ENCODE data around the gene MAPK8.
A peak's percentile ranks its signal among the peaks of the same experiment; 100 is the strongest.

MAPK8 gene

DNA sequence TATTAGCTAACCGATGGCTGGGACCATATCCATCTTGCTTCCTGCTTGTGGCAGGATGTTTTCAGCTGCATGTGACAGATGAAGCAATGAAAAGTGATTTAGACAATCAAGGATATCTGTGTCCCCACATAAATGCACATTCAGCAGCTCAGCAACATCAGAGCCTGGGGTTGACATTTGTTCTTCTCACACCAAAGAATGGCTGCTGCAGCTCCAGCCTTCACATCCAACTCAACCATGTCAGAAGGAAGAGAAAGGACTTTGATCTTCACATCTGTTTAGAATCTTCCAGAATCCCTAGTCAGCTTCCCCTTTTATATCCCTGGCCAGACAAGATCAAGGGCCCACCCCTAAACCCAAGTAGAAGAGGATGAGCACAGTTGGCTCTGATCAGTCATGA is 20.1 kb upstream of the MAPK8 start:
- TF ChIP-seq, protein P1, sequence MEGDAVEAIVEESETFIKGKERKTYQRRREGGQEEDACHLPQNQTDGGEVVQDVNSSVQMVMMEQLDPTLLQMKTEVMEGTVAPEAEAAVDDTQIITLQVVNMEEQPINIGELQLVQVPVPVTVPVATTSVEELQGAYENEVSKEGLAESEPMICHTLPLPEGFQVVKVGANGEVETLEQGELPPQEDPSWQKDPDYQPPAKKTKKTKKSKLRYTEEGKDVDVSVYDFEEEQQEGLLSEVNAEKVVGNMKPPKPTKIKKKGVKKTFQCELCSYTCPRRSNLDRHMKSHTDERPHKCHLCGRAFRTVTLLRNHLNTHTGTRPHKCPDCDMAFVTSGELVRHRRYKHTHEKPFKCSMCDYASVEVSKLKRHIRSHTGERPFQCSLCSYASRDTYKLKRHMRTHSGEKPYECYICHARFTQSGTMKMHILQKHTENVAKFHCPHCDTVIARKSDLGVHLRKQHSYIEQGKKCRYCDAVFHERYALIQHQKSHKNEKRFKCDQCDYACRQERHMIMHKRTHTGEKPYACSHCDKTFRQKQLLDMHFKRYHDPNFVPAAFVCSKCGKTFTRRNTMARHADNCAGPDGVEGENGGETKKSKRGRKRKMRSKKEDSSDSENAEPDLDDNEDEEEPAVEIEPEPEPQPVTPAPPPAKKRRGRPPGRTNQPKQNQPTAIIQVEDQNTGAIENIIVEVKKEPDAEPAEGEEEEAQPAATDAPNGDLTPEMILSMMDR (conservative IDR thresholded peaks at IDR 0.05), result no peak
- TF ChIP-seq ZFX (IDR thresholded peaks at IDR 0.05), result no peak
- H3K27ac ChIP-seq, result no peak overlapping the region

DNA sequence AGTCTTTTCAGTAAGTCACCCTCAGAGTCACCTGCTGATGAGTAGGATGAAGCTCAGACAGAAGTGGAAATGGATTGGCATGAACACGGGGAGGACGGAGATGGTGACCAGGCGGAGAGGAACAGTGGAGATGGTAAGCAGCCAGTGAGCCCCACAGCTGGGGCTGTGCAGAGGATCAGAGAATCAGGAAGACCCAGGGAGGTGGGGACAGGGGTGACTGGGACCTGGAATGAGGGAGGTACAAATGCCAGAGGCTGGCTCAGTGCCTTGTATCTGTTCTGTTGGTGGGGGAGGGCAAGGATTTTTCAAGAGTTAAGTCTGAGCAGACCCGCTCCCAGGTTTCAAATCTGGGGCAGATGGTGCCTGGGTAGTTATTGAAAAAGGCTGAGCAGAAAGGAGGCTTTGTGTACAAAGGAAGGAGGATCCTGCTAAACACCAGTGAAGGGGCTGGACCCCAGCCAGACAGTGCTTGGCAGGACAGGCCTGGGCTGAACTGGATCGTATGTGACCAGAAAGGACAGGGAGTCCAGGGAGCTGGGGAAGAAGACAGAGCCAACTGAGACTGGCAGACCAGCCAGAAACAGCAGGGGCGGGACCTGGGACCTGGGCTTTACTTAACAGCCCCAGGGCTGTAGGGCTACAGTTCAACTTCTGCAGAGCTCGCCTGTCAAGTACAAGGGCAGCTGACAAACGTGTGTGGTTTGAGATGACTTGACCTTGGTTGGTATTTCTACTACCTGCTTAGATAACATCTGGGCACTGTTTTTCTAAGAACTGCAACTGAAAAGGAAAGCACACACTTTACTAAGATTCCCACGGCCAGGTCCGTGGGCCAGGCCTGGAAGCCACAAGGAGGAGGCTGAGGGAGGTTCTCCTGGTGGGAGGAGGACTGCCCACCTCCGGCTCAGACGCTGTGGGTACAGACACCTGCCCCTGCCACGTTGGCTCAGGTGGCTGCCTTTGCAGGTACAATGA is 18.8 kb upstream of the MAPK8 start:
- H3K27ac ChIP-seq, result peak overlapping the region; percentile 77
- TF ChIP-seq, protein P1 (conservative IDR thresholded peaks at IDR 0.05), result no peak
- TF ChIP-seq ZFX (IDR thresholded peaks at IDR 0.05), result no peak

DNA sequence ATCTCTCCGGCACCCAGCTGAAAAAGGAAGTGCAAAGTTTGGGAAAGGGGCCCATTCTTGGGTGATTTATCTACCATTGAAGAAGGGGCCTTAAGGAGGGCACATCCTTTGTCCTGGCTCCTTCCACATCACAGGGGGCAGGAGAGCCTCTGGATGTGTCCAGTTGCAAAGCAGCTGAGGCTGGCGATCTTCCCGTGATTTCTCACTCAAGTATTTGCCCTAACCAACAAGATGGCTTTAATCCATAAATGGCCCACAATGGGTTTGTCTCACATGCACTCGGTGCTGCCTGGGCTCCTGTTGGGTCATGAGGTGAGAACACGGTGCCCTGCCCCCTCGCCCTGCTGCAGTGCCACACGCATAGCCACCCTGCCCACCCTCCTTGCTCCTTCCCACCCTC is 17.8 kb upstream of the MAPK8 start:
- TF ChIP-seq ZFX (IDR thresholded peaks at IDR 0.05), result no peak
- H3K27ac ChIP-seq, result peak overlapping the region; percentile 77

DNA sequence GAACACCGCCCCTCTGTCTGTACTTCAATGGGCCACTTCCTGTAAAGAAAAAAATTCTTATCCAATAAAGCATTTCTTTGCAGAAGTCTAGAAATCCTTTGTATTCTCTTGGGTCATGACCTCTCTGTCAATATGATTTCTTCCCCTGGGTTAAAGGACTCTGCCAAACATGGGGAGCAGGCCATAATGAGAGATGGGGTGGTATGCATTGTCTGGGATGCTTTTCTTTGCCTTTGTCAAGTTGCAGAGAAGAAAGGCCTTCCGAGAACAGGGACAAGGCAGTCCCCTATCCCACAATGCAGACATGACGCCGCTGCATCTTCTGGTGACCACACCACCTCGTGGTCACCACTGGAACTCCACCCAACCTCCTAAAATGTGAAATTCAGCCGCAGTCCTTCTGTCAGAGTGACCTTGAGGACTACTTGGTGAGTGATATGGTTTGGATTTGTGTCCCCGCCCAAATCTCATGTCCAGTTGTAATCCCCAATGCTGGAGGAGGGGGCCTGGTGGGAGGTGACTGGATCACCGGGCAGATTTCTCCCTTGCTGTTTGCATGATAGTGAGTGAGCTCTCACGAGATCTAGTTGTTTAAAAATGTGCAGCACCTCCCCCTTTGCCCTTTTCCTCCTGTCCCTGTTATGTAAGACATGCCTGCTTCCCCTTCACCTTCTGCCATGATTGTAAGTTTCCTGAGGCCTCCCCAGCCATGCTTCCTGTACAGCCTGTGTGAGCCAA is 16.8 kb upstream of the MAPK8 start:
- peak overlapping the region; percentile 36; the same call in 1 of the 2 replicates for H3K27ac ChIP-seq
- TF ChIP-seq, protein P1 (conservative IDR thresholded peaks at IDR 0.05), result peak; percentile 93
- TF ChIP-seq ZFX (IDR thresholded peaks at IDR 0.05), result no peak

DNA sequence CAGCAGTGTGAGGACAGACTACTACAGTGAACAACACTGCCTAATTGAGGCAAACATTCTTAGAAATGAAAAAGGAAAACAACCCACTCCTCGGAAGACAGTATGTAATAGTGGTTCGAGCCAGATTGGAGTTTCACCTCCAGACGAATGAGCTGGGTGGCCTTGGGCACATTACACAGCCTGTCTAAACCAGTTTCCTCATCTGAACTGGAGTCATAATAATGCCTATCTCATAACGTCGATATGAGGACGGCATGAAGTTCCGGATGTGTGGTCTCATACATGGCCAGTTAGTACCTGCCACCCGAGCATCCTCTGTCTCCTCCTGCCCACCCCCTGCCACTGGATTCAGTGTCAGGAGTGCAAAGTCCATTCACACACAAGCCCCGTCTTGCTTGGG is 16.2 kb upstream of the MAPK8 start:
- peak overlapping the region; percentile 36; the same call in 1 of the 2 replicates for H3K27ac ChIP-seq
- TF ChIP-seq, protein P1 (conservative IDR thresholded peaks at IDR 0.05), result no peak
- no peak for TF ChIP-seq ZFX (IDR thresholded peaks at IDR 0.05)

DNA sequence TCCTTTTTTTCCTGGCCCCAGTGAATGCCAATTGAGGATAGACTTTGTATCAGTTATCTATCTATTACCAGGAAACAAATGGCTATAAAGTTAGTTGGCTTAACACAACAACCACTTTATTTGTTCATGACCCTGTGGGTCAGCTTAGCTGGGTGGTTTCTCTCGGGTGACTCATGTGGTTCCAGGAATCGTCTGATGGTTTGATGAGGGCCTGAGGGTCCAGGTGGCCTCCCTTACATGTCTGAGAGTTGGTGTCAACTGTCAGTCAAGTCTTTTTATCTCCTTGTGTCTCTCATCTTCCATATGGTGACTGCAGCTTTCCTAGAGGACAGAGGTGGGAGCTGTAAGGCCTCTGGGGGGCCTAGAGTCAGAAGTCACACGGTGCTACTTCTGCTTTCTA is 15.3 kb upstream of the MAPK8 start:
- TF ChIP-seq, protein P1 (conservative IDR thresholded peaks at IDR 0.05), result no peak
- no peak for TF ChIP-seq ZFX (IDR thresholded peaks at IDR 0.05)
- no peak overlapping the region for H3K27ac ChIP-seq

DNA sequence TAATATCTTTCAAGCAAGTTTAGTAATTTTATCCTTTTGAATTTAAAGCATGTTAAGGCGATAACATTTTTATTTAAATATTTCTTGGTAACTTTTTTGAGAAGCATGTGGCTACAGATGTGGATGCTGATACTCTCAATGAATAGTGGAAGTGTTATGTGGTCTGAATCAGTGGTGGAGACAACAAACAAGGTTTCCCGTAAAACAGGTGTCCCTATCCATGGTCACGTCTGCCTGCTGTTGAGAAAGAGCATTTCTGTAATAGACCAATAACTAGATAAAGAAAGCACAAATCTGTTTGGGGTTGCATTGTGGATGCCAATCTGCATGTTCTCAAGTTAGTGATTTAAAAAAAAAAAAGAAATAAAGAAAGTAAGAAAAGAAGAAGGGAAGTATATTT is 13.9 kb upstream of the MAPK8 start:
- TF ChIP-seq ZFX (IDR thresholded peaks at IDR 0.05), result no peak
- TF ChIP-seq, protein P1 (conservative IDR thresholded peaks at IDR 0.05), result no peak

More for the DNA sequence above, 13.9 kb upstream of the MAPK8 start:
- no peak overlapping the region for H3K27ac ChIP-seq
